ENCODE results near the gene RFX1. TPM values are rescaled to one million over a fixed set of nuclear protein-coding genes. Genes with fewer than 3 reads are reported as not detected.

The RFX1 gene
- total and polyA plus RNA-seq, 2 experiments from 2014 or later: 8.9 to 11.8 TPM

DNA sequence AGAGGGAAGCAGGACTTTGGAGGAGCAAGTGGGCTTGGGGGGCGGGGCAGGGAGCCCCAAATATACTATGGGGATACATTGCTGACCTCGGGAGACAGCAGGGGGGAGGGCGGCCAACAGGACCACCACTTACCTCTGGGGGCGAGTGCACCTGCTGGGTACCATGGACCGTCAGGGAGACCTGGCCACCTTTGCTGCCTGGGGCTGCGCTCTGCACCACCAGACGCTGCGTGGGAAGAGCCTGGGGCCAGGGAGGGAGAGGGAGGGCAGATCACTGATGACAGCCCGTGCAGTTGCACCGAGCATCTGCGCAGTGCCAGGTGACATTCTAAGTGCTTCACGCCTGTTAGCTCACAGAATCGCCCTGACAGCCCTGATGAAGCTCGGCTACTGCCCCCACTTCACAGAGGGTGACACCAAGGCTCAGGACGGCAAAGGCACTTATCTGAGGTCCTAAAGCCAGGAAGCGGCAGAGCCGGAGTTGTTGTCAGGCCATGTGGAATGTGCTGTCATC lies 24.1 kb downstream of the RFX1 start:
- H3K4me3 ChIP-seq: no peak overlapping the region
- Mint-ChIP-seq H3K36me3 (ENCODE audit: low read depth) (no peaks in the 10 kb centered on the region), H3K9me3 (no peaks in the 10 kb centered on the region), H3K4me3 (no peak overlapping the region), H3K27me3 (ENCODE audit: insufficient read depth, low read depth, poor library complexity) (peaks cover 13% of the 10 kb centered on the region), H3K4me1 (peaks cover 34% of the 10 kb centered on the region), H3K27ac (no peak overlapping the region)
- ATAC-seq (no peak), DNase-seq (ENCODE audit: low spot score) (no peak)
- no peaks in the 10 kb centered on the region for H3K79me2 ChIP-seq (replicated peaks; ENCODE audit: insufficient read depth)
- no peak overlapping the region for H2AFZ ChIP-seq
- H3K4me1 ChIP-seq (ENCODE audit: insufficient read depth): peaks cover 43% of the 10 kb centered on the region
- no peak overlapping the region for H3K27ac ChIP-seq (ENCODE audit: low read depth)
- no peaks in the 10 kb centered on the region for H3K36me3 ChIP-seq (ENCODE audit: insufficient read depth)
- peaks cover 13% of the 10 kb centered on the region for H3F3A ChIP-seq (replicated peaks; ENCODE audit: low read depth)
- H3K27me3 ChIP-seq (ENCODE audit: insufficient read depth): no peaks in the 10 kb centered on the region
- no peaks in the 10 kb centered on the region for H4K20me1 ChIP-seq (replicated peaks; ENCODE audit: insufficient read depth)
- no peaks in the 10 kb centered on the region for H3K9me2 ChIP-seq (ENCODE audit: insufficient read depth)
- no peak overlapping the region for H3K4me2 ChIP-seq
- TF ChIP-seq EZH2 (IDR thresholded peaks at IDR 0.05; ENCODE audit: low read depth, unreplicated experiment) (no peak), ZNF114 (CRISPR knock-in tag; IDR thresholded peaks at IDR 0.05) (no peak), EZH2phosphoT487 (IDR thresholded peaks at IDR 0.05; ENCODE audit: unreplicated experiment) (no peak), CREB1 (CRISPR knock-in tag; IDR thresholded peaks at IDR 0.05; ENCODE audit: low read depth) (no peak), ZNF331 (CRISPR knock-in tag; IDR thresholded peaks at IDR 0.05; ENCODE audit: low read depth) (no peak), NANOG (IDR thresholded peaks at IDR 0.05; ENCODE audit: borderline replicate concordance) (no peak), JUNB (IDR thresholded peaks at IDR 0.05; ENCODE audit: unreplicated experiment) (no peak), POLR2AphosphoS5 (IDR thresholded peaks at IDR 0.05; ENCODE audit: low read depth) (no peak), STAT1 (IDR thresholded peaks at IDR 0.05; ENCODE audit: unreplicated experiment) (no peak)
- TF ChIP-seq, protein P1, sequence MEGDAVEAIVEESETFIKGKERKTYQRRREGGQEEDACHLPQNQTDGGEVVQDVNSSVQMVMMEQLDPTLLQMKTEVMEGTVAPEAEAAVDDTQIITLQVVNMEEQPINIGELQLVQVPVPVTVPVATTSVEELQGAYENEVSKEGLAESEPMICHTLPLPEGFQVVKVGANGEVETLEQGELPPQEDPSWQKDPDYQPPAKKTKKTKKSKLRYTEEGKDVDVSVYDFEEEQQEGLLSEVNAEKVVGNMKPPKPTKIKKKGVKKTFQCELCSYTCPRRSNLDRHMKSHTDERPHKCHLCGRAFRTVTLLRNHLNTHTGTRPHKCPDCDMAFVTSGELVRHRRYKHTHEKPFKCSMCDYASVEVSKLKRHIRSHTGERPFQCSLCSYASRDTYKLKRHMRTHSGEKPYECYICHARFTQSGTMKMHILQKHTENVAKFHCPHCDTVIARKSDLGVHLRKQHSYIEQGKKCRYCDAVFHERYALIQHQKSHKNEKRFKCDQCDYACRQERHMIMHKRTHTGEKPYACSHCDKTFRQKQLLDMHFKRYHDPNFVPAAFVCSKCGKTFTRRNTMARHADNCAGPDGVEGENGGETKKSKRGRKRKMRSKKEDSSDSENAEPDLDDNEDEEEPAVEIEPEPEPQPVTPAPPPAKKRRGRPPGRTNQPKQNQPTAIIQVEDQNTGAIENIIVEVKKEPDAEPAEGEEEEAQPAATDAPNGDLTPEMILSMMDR (conservative IDR thresholded peaks at IDR 0.05; ENCODE audit: low read depth in 2 of 2): no peak
- TF ChIP-seq, protein P2, sequence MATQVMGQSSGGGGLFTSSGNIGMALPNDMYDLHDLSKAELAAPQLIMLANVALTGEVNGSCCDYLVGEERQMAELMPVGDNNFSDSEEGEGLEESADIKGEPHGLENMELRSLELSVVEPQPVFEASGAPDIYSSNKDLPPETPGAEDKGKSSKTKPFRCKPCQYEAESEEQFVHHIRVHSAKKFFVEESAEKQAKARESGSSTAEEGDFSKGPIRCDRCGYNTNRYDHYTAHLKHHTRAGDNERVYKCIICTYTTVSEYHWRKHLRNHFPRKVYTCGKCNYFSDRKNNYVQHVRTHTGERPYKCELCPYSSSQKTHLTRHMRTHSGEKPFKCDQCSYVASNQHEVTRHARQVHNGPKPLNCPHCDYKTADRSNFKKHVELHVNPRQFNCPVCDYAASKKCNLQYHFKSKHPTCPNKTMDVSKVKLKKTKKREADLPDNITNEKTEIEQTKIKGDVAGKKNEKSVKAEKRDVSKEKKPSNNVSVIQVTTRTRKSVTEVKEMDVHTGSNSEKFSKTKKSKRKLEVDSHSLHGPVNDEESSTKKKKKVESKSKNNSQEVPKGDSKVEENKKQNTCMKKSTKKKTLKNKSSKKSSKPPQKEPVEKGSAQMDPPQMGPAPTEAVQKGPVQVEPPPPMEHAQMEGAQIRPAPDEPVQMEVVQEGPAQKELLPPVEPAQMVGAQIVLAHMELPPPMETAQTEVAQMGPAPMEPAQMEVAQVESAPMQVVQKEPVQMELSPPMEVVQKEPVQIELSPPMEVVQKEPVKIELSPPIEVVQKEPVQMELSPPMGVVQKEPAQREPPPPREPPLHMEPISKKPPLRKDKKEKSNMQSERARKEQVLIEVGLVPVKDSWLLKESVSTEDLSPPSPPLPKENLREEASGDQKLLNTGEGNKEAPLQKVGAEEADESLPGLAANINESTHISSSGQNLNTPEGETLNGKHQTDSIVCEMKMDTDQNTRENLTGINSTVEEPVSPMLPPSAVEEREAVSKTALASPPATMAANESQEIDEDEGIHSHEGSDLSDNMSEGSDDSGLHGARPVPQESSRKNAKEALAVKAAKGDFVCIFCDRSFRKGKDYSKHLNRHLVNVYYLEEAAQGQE (IDR thresholded peaks at IDR 0.05; ENCODE audit: unreplicated experiment): no peak
- TF ChIP-seq, protein P3, sequence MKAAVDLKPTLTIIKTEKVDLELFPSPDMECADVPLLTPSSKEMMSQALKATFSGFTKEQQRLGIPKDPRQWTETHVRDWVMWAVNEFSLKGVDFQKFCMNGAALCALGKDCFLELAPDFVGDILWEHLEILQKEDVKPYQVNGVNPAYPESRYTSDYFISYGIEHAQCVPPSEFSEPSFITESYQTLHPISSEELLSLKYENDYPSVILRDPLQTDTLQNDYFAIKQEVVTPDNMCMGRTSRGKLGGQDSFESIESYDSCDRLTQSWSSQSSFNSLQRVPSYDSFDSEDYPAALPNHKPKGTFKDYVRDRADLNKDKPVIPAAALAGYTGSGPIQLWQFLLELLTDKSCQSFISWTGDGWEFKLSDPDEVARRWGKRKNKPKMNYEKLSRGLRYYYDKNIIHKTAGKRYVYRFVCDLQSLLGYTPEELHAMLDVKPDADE (IDR thresholded peaks at IDR 0.05): no peak
- TF ChIP-seq, protein P4, sequence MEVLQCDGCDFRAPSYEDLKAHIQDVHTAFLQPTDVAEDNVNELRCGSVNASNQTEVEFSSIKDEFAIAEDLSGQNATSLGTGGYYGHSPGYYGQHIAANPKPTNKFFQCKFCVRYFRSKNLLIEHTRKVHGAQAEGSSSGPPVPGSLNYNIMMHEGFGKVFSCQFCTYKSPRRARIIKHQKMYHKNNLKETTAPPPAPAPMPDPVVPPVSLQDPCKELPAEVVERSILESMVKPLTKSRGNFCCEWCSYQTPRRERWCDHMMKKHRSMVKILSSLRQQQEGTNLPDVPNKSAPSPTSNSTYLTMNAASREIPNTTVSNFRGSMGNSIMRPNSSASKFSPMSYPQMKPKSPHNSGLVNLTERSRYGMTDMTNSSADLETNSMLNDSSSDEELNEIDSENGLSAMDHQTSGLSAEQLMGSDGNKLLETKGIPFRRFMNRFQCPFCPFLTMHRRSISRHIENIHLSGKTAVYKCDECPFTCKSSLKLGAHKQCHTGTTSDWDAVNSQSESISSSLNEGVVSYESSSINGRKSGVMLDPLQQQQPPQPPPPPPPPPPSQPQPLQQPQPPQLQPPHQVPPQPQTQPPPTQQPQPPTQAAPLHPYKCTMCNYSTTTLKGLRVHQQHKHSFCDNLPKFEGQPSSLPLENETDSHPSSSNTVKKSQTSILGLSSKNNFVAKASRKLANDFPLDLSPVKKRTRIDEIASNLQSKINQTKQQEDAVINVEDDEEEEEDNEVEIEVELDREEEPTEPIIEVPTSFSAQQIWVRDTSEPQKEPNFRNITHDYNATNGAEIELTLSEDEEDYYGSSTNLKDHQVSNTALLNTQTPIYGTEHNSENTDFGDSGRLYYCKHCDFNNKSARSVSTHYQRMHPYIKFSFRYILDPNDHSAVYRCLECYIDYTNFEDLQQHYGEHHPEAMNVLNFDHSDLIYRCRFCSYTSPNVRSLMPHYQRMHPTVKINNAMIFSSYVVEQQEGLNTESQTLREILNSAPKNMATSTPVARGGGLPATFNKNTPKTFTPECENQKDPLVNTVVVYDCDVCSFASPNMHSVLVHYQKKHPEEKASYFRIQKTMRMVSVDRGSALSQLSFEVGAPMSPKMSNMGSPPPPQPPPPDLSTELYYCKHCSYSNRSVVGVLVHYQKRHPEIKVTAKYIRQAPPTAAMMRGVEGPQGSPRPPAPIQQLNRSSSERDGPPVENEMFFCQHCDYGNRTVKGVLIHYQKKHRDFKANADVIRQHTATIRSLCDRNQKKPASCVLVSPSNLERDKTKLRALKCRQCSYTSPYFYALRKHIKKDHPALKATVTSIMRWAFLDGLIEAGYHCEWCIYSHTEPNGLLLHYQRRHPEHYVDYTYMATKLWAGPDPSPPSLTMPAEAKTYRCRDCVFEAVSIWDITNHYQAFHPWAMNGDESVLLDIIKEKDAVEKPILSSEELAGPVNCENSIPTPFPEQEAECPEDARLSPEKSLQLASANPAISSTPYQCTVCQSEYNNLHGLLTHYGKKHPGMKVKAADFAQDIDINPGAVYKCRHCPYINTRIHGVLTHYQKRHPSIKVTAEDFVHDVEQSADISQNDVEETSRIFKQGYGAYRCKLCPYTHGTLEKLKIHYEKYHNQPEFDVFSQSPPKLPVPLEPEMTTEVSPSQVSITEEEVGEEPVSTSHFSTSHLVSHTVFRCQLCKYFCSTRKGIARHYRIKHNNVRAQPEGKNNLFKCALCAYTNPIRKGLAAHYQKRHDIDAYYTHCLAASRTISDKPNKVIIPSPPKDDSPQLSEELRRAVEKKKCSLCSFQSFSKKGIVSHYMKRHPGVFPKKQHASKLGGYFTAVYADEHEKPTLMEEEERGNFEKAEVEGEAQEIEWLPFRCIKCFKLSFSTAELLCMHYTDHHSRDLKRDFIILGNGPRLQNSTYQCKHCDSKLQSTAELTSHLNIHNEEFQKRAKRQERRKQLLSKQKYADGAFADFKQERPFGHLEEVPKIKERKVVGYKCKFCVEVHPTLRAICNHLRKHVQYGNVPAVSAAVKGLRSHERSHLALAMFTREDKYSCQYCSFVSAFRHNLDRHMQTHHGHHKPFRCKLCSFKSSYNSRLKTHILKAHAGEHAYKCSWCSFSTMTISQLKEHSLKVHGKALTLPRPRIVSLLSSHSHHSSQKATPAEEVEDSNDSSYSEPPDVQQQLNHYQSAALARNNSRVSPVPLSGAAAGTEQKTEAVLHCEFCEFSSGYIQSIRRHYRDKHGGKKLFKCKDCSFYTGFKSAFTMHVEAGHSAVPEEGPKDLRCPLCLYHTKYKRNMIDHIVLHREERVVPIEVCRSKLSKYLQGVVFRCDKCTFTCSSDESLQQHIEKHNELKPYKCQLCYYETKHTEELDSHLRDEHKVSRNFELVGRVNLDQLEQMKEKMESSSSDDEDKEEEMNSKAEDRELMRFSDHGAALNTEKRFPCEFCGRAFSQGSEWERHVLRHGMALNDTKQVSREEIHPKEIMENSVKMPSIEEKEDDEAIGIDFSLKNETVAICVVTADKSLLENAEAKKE (CRISPR knock-in tag; IDR thresholded peaks at IDR 0.05): no peak
